ENCODE measurements around the gene FIBCD1. TPM values are rescaled to one million over a fixed set of nuclear protein-coding genes. Genes with fewer than 3 reads are reported as not detected.

The FIBCD1 gene
- total and polyA plus RNA-seq, 11 donors, result 0.24 to 3.9 (median 1.3) TPM; not detected in 2

GRCh38 chr9:130918101-130918825, 20.8 kb downstream of the FIBCD1 start:
- intact Hi-C loops (cut with DNase I), result no loop called here
- DNase-seq (no peak), ATAC-seq (no peak)
- TF ChIP-seq POLR2A (IDR thresholded peaks at IDR 0.05), result no peak
- TF ChIP-seq CTCF (IDR thresholded peaks at IDR 0.05), result no peak
- Histone ChIP-seq H3K27ac (no peak overlapping the region), H3K9me3 (no peaks in the 10 kb centered on the region), H3K4me3 (no peak overlapping the region), H3K36me3 (no peaks in the 10 kb centered on the region), H3K27me3 (peaks cover 0 to 34% (median 0%) of the 10 kb centered on the region in 9 donors), H3K4me1 (peaks cover 0 to 5% (median 0%) of the 10 kb centered on the region in 12 donors)
- WGBS, 4 donors, result 68 to 73% (median 72%) methylated on average over 9 of the region's 9 CpGs

GRCh38 chr9:130917168-130917960, 21.7 kb downstream of the FIBCD1 start:
- no peak for ATAC-seq
- WGBS, 4 donors, result 68 to 82% (median 79%) methylated on average over 25 to 34 of the region's 34 CpGs
- TF ChIP-seq CTCF (IDR thresholded peaks at IDR 0.05), result no peak
- TF ChIP-seq POLR2A (IDR thresholded peaks at IDR 0.05), result no peak

GRCh38 chr9:130915096-130915447, 24.0 kb downstream of the FIBCD1 start:
- TF ChIP-seq POLR2A (IDR thresholded peaks at IDR 0.05) (no peak), CTCF (IDR thresholded peaks at IDR 0.05) (no peak)
- ATAC-seq, result no peak
- WGBS, 4 donors, result 87 to 92% (median 90%) methylated on average over 7 to 8 of the region's 8 CpGs
- no peak for DNase-seq
- H3K36me3 ChIP-seq, result no peaks in the 10 kb centered on the region
- no peak overlapping the region for H3K27ac ChIP-seq
- intact Hi-C loops (cut with DNase I), result no loop called here
- H3K27me3 ChIP-seq, result peaks cover 0 to 25% (median 0%) of the 10 kb centered on the region in 9 donors
- H3K4me3 ChIP-seq, result no peak overlapping the region
- H3K4me1 ChIP-seq, result peaks cover 0 to 5% (median 0%) of the 10 kb centered on the region in 12 donors
- H3K9me3 ChIP-seq, result no peaks in the 10 kb centered on the region

More at GRCh38 chr9:130917168-130917960, 21.7 kb downstream of the FIBCD1 start:
- peaks cover 0 to 34% (median 0%) of the 10 kb centered on the region in 9 donors for H3K27me3 ChIP-seq
- H3K4me1 ChIP-seq, result peaks cover 0 to 5% (median 0%) of the 10 kb centered on the region in 12 donors
- no peak for DNase-seq
- H3K4me3 ChIP-seq, result no peak overlapping the region
- intact Hi-C loops (cut with DNase I), result no loop called here
- H3K27ac ChIP-seq, result no peak overlapping the region
- H3K9me3 ChIP-seq, result no peaks in the 10 kb centered on the region
- no peaks in the 10 kb centered on the region for H3K36me3 ChIP-seq

- Histone ChIP-seq H3K27me3 (peaks cover 0 to 23% (median 0%) of the 10 kb centered on the region in 9 donors), H3K27ac (no peak overlapping the region), H3K4me1 (peaks cover 0 to 5% (median 0%) of the 10 kb centered on the region in 12 donors), H3K36me3 (no peaks in the 10 kb centered on the region), H3K9me3 (no peaks in the 10 kb centered on the region), H3K4me3 (no peak overlapping the region)
- intact Hi-C loops (cut with DNase I), result no loop called here
- ATAC-seq (no peak), DNase-seq (no peak)
- 76 to 81% (median 80%) methylated on average over 16 to 24 of the region's 24 CpGs for WGBS, 4 donors
- TF ChIP-seq POLR2A (IDR thresholded peaks at IDR 0.05) (no peak), CTCF (IDR thresholded peaks at IDR 0.05) (no peak)
Measured at GRCh38 chr9:130914417-130915095, 24.5 kb downstream of the FIBCD1 start.
